HG03354 (cell line): ENCODE results near the gene PGP.
"Not testable (repeated sequence)": the region's sequence is repeated elsewhere in the genome, so short reads cannot be mapped to it uniquely, and the experiment has no call there.

Experiments used
- ATAC-seq: cut with Tn5 transposase; IDR thresholded peaks from one replicate; pipeline ENCODE4 v1.9.1; 2021; ENCODE audit warnings: mild to moderate bottlenecking; ENCODE audit not compliant: unreplicated experiment, poor library complexity, severe bottlenecking

PGP gene, protein sequence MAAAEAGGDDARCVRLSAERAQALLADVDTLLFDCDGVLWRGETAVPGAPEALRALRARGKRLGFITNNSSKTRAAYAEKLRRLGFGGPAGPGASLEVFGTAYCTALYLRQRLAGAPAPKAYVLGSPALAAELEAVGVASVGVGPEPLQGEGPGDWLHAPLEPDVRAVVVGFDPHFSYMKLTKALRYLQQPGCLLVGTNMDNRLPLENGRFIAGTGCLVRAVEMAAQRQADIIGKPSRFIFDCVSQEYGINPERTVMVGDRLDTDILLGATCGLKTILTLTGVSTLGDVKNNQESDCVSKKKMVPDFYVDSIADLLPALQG

GRCh38 chr16:2214719-2214968 is at the start of gene PGP:
Gene PGP, minus strand, starts transcription at chr16:2214840. Its CDS starts 63 bp downstream, at chr16:2214777.
- peak; percentile 84 for ATAC-seq

DNA sequence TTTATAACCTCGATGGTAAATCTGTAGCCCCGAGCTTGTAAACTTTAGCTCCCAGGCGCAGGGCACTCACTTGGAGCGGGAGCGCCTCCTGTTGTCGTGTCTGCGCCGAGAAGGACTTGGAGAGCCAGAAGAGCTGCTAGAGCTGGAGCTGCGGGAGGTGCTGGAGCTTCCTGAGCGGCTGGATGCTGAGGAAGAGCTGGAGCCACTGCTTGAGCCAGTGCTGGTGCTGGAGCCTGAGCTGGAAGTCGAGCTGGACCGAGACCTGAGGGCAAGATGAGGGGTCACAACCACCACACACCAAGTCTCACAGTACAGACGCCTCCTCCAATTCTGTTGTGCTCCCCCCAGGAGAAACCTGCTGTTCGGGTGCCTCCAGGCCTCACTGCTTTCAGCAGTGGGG is 48.4 kb upstream of the PGP start:
- ATAC-seq, result not testable (repeated sequence)

DNA sequence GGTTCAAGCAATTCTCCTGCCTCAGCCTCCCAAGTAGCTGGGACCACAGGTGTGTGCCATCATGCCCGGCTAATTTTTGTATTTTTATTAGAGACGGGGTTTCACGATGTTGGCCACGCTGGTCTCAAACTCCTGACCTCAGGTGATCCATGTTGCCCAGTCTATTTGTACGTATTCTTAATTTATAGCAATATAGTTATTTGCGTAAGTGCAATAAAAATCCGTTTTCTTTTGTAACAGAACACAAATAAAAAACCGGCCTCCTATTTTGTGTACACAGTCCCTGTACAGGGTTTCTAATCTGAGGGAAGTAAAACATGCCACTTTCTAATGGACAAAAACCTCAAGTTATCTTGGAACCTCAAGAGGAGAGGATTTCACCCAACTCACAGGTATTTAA is 45.6 kb upstream of the PGP start:
- ATAC-seq, result no peak

DNA sequence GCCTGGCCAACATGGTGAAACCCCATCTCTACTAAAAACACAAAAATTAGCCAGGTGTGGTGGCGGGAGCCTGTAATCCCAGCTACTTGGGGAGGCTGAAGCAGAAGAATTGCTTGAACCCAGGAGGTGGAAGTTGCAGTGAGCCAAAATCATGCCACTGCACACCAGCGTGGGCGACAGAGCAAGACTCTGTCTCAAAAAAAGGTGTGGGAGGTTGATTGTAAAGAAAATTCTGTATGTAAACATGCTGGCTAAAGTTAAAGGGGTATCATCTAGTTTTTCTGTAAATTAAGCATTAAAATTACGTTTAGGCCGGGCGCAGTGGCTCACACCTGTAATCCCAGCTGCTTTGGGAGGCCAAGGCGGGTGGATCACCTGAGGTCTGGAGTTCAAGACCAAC is 43.9 kb upstream of the PGP start:
- ATAC-seq, result not testable (repeated sequence)

- no peak for ATAC-seq
Observed at GRCh38 chr16:2257726-2258125, 43.1 kb upstream of the PGP start.

- ATAC-seq, result no peak
Observed at GRCh38 chr16:2256531-2257140, 42.0 kb upstream of the PGP start.

DNA sequence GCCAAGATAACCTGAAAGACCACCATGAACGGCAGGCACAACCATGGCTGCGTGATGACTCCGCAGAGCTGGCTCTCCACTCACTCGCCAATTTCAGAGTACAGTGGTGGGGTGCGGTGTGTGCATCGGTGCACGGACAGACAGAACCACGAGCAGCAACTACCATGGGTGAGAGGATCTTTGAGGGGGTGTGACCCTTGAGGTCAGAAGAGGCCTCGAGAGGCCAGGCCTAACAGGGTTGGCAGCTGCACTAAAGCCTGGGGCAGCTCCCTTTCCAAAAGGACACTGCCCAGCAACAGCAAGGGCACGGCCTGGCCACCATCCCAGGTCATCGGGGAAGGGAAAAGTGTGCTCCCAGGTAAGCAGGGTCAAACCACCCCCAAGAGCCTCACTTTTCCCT is 38.7 kb upstream of the PGP start:
- no peak for ATAC-seq

DNA sequence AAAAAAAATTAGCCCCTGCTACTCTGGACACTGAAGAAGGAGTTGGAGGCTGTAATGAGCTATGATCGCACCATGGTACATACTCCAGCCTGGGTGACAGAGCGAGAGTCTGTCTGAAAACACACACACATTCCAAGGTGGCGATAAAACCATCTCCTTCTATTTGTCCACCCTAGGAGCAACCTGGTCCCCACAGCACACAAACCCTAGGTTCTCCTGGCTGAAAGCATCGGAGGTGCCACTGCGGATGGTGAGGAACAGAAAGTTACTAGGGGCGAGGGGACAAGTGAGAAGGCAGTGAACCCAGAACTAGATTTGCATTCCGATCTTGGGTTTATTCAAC is 38.1 kb upstream of the PGP start:
- ATAC-seq, result no peak

GRCh38 chr16:2251296-2252111 is 36.9 kb upstream of the PGP start, which contains the start of gene ECI1:
Gene ECI1, minus strand, starts transcription at chr16:2251587. Its CDS starts 21 bp downstream, at chr16:2251566.
- peak; percentile 79 for ATAC-seq

GRCh38 chr16:2250652-2251295 is 36.1 kb upstream of the PGP start:
- ATAC-seq, result no peak

DNA sequence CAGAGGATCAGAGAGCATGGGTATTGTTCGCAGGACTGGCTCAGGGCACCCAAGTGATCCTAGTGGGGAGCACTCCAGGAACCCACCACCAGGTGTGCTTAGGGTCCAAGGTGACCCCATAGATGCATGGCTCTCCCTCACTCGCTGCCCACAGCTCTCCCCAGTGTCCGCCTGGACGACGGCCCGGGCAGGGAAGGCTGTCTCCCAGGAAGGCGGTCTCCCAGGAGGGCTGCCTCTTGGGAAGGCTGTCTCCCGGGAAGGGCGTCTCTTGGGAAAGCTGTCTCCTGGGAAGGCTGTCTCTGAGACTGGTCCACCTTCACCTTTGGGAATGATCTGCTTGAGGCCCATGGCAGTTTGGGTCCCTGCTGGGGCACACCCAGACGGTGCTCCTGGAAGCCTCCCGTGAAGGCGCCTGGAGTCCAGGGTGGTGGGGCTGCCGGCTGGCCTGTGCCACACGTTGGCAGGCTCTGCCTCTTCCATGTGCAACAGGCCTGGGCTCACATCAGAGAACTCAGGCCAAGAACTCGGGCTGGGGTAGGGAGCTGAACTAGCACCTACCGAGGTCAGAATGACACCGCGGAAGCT is 31.8 kb upstream of the PGP start:
- no peak for ATAC-seq

- no peak for ATAC-seq
Observed at GRCh38 chr16:2244926-2245795, 30.5 kb upstream of the PGP start.

GRCh38 chr16:2244301-2244700 is 29.7 kb upstream of the PGP start:
- no peak for ATAC-seq

- ATAC-seq, result no peak
Observed at GRCh38 chr16:2243781-2244180, 29.1 kb upstream of the PGP start.

GRCh38 chr16:2243031-2243528 is 28.4 kb upstream of the PGP start:
- ATAC-seq, result no peak

DNA sequence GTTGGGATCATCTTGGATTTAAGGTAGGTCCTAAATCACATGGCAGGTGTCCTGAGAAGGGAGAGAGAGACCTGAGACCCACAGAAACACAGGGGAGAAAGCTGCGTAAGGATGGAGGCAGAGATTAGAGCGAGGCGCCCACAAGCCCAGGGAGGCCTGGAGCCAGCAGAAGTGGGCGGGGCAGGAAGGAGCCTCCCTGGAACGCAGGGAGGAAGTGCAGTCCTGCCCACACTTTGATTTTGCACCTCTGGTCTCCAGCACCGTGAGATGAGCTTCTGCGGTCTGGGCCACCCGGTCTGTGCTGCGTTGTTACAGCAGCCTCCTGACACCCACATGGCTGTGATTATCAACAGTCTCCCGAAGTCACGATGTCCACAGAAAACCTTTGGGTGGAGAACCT is 28.0 kb upstream of the PGP start:
- no peak for ATAC-seq

DNA sequence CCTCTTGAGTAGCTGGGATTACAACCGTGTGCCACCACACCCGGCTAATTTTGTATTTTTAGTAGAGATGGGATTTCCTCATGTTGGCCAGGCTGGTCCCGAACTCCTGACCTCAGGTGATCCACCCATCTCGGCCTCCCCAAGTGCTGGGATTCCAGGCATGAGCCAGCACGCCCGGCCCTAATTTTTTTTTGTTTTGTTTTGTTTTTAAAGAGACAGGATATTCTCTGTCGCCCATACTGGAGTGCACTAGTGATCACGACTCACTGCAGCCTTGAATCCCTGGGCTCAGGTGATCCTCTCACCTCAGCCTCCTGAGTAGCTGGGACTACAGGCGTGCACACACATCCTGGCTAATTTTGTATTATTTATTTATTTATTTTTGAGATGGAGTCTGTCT is 25.7 kb upstream of the PGP start:
- ATAC-seq, result not testable (repeated sequence)

GRCh38 chr16:2238838-2239675 is 24.4 kb upstream of the PGP start:
- no peak for ATAC-seq
